KMS-11 (cell line): Measurements from ENCODE around the gene NOL12.

Experiments used
- H2AFZ ChIP-seq: fragments of 200-600 bp; sonication (generic); 2 replicates; pipeline ENCODE4 v1.6.1; 2016; ENCODE audit warnings: antibody characterized with exemption, mixed run types, low read depth
- H3K27ac ChIP-seq: fragments of 200-600 bp; sonication (generic); 2 replicates; pipeline ENCODE4 v1.6.1; 2016; ENCODE audit warnings: mild to moderate bottlenecking, mixed run types
- H3K27me3 ChIP-seq: fragments of 200-600 bp; sonication (generic); 2 replicates; pipeline ENCODE4 v1.6.1; 2017; ENCODE audit warnings: mild to moderate bottlenecking, low read depth, mixed run types, moderate library complexity; ENCODE audit not compliant: insufficient read depth
- H3K36me3 ChIP-seq: fragments of 200-600 bp; sonication (generic); 2 replicates; pipeline ENCODE4 v1.6.1; 2017; ENCODE audit warnings: mild to moderate bottlenecking, mixed run types; ENCODE audit not compliant: insufficient read depth
- H3K4me1 ChIP-seq: fragments of 200-600 bp; sonication (generic); 2 replicates; pipeline ENCODE4 v1.6.1; 2016; ENCODE audit warnings: mild to moderate bottlenecking, low read depth, mixed run types; ENCODE audit not compliant: poor library complexity, severe bottlenecking
- H3K4me2 ChIP-seq: fragments of 200-600 bp; sonication (generic); 2 replicates; pipeline ENCODE4 v1.7.0; 2016; ENCODE audit warnings: mild to moderate bottlenecking, mixed run types
- H3K4me3 ChIP-seq: fragments of 200-600 bp; sonication (generic); IDR thresholded peaks from 2 replicates; pipeline ENCODE4 v1.6.1; 2017; ENCODE audit warnings: low read depth, low read length, mixed read lengths; ENCODE audit not compliant: insufficient read depth
- H3K79me2 ChIP-seq: fragments of 200-600 bp; sonication (generic); 2 replicates; pipeline ENCODE4 v1.6.1; 2016; ENCODE audit warnings: low read depth, mixed run types; ENCODE audit not compliant: insufficient read depth
- H3K9ac ChIP-seq: fragments of 200-600 bp; sonication (generic); 2 replicates; pipeline ENCODE4 v1.6.1; 2016; ENCODE audit warnings: mild to moderate bottlenecking, mixed run types
- H4K20me1 ChIP-seq: fragments of 200-600 bp; sonication (generic); 2 replicates; pipeline ENCODE4 v1.6.1; 2016; ENCODE audit warnings: mild to moderate bottlenecking, mixed run types; ENCODE audit not compliant: insufficient read depth
- TF ChIP-seq, protein P1 (sequence below): fragments of 200-600 bp; sonication (generic); conservative IDR thresholded peaks from 2 replicates; pipeline ENCODE4 v1.6.1; 2017; ENCODE audit warnings: low read depth, mild to moderate bottlenecking, antibody characterized with exemption, low read length, moderate library complexity, mixed read lengths

The NOL12 gene

DNA sequence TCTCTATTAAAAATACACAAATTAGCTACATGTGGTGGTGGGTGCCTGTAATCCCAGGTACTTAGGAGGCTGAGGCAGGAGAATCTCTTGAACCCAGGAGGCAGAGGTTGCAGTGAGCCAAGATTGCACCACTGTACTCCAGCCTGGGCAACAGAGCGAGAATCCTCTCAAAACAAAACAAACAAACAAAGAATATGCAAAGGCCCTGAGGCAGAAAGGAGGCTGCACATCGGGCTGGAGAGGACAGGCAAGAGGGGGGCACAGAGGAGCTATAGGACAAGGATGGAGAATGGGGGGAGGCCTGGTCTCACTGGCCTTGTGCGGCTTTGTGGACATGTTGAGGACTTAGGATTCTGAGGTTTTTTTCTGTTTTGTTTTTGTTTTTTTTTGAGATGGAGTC, 19.1 kb downstream of the NOL12 start:
- no peak overlapping the region for H3K9ac ChIP-seq
- no peaks in the 10 kb centered on the region for H3K79me2 ChIP-seq
- no peak overlapping the region for H2AFZ ChIP-seq
- no peaks in the 10 kb centered on the region for H4K20me1 ChIP-seq
- H3K36me3 ChIP-seq, result no peaks in the 10 kb centered on the region
- TF ChIP-seq, protein P1, sequence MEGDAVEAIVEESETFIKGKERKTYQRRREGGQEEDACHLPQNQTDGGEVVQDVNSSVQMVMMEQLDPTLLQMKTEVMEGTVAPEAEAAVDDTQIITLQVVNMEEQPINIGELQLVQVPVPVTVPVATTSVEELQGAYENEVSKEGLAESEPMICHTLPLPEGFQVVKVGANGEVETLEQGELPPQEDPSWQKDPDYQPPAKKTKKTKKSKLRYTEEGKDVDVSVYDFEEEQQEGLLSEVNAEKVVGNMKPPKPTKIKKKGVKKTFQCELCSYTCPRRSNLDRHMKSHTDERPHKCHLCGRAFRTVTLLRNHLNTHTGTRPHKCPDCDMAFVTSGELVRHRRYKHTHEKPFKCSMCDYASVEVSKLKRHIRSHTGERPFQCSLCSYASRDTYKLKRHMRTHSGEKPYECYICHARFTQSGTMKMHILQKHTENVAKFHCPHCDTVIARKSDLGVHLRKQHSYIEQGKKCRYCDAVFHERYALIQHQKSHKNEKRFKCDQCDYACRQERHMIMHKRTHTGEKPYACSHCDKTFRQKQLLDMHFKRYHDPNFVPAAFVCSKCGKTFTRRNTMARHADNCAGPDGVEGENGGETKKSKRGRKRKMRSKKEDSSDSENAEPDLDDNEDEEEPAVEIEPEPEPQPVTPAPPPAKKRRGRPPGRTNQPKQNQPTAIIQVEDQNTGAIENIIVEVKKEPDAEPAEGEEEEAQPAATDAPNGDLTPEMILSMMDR, result no peak
- no peaks in the 10 kb centered on the region for H3K27me3 ChIP-seq
- H3K4me2 ChIP-seq, result no peak overlapping the region
- no peak overlapping the region for H3K27ac ChIP-seq
- peaks cover 8% of the 10 kb centered on the region for H3K4me1 ChIP-seq
- no peak overlapping the region for H3K4me3 ChIP-seq

DNA sequence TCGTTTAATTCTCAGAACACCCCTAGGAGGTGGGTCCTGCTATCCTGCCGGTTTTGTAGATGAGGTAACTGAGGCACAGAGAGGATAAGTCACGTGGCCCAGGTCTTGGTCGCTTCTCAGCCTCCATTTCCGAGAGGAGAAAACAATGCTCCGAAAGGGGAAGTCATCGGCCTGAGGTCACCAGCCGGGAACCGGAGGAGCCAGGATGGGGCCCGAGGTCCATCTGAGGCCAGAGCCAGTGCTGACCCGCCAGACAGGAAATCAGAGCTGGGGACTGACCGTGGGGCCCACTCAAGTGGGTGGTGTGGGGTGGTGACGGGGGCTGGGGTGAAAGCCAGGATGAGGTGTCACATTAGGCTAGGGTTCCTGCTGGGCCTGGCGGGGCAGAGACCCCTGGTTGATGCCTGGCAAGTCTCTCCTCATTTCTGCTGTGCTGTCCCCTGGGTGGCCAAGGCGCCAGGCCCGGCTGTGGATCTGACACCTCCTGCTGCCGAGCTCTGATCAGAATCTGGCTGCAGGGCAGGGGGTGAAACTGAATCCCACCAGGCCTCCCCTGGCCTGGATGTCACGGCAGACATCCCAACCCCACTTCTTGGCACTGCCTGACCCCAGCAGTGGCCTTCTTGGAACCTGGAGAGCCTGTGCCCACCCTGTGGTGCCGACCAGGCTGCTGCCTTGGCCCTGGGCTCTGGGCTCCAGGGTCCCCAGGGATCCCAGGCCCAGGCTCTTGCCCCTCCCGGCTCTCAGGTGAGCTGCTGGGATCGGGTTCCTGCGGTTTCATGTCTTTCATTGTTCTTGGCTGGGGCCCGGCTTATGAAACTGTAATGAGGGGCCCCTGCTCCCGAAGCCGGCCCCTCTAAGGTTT, 22.7 kb downstream of the NOL12 start:
- TF ChIP-seq, protein P1, result no peak
- Histone ChIP-seq H3K79me2 (no peaks in the 10 kb centered on the region), H3K4me1 (peaks cover 8% of the 10 kb centered on the region), H3K4me2 (peak overlapping the region; percentile 34), H3K9ac (no peak overlapping the region), H3K36me3 (no peaks in the 10 kb centered on the region), H4K20me1 (no peaks in the 10 kb centered on the region), H3K27me3 (no peaks in the 10 kb centered on the region), H3K4me3 (no peak overlapping the region), H3K27ac (no peak overlapping the region), H2AFZ (no peak overlapping the region; the same call in 1 of the 2 replicates)

DNA sequence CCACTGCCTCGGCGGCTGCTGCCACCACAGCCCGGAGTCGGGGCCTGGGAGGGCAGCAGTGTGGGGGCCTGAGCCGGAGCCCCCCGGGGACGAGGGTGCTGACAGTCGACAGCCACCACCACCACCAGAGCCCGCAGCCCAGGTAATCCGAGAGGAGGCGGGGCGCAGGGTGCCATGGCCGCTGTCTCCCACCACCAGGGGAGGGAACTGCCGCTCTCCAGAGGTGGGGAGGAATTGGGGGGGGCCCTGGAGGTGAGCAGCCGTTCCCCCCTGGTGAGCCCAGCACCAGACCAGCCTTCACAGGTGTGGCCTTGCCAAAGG, 23.3 kb downstream of the NOL12 start:
- H4K20me1 ChIP-seq, result no peaks in the 10 kb centered on the region
- H3K9ac ChIP-seq, result no peak overlapping the region
- H3K4me2 ChIP-seq, result peak overlapping the region; percentile 34
- H3K79me2 ChIP-seq, result no peaks in the 10 kb centered on the region
- TF ChIP-seq, protein P1, result no peak
- H3K27me3 ChIP-seq, result no peaks in the 10 kb centered on the region
- no peak overlapping the region for H3K4me3 ChIP-seq
- no peak overlapping the region for H3K27ac ChIP-seq
- H3K4me1 ChIP-seq, result peaks cover 8% of the 10 kb centered on the region
- no peak overlapping the region for H2AFZ ChIP-seq
- H3K36me3 ChIP-seq, result no peaks in the 10 kb centered on the region

- no peak overlapping the region for H2AFZ ChIP-seq
- no peaks in the 10 kb centered on the region for H3K36me3 ChIP-seq
Observed at GRCh38 chr22:37710675-37711074, 24.5 kb downstream of the NOL12 start.

More at GRCh38 chr22:37710675-37711074, 24.5 kb downstream of the NOL12 start:
- no peaks in the 10 kb centered on the region for H4K20me1 ChIP-seq
- no peak overlapping the region for H3K4me3 ChIP-seq
- H3K4me1 ChIP-seq, result peaks cover 8% of the 10 kb centered on the region
- H3K4me2 ChIP-seq, result no peak overlapping the region
- no peak overlapping the region for H3K9ac ChIP-seq
- no peak overlapping the region for H3K27ac ChIP-seq
- TF ChIP-seq, protein P1, result no peak
- H3K79me2 ChIP-seq, result no peaks in the 10 kb centered on the region
- H3K27me3 ChIP-seq, result no peaks in the 10 kb centered on the region
